Measurements from ENCODE around the gene FOXN3. TPM values are rescaled to one million over a fixed set of nuclear protein-coding genes. Genes with fewer than 3 reads are reported as not detected.
A peak's percentile ranks its signal among the peaks of the same experiment; 100 is the strongest.

The FOXN3 gene
- total RNA-seq, 2 experiments from 2014 or later, result 124 to 127 TPM

DNA sequence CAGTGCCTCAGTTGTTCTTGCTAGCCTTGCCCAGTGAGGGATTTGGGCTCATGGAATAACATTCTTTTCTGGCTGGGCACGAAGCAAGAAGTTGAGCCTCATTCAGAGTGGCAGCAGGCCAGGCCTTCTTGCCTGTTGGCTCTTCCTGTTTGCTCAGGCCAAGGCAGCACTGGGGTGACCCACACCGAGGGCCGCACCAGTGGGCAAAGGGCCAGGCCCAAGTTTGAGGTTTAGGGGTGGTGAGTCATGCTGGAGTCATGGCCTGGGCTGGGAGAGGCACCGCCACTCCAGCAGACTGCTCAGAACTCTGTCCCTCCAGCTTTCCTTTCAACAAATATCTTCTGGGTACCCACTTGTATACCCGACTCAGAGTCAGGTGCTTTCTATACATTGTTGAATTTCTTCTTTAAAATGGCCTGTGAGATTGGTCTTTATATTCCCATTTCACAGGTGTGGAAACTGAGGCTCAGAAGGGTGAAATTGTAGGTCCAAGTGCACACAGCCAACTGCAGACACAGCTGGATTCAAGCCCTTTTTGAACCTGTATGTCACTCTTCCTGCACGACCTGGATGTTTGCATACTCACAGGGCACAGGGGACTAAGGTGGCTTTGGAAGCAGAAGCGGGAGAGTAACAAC, 279.4 kb downstream of the FOXN3 start:
- H3K4me3 ChIP-seq (ENCODE audit: low read length), result no peak overlapping the region
- H3K27me3 ChIP-seq (ENCODE audit: control insufficient read depth in 1 of 2, insufficient read depth in 2 of 2, low read length in 2 of 2), result no peaks in the 10 kb centered on the region
- Mint-ChIP-seq H3K36me3 (ENCODE audit: low read depth) (peaks cover 6% of the 10 kb centered on the region), H3K27me3 (no peaks in the 10 kb centered on the region), H3K4me1 (ENCODE audit: low read depth) (no peaks in the 10 kb centered on the region), H3K27ac (no peak overlapping the region), H3K4me3 (no peak overlapping the region), H3K9me3 (peaks cover 11% of the 10 kb centered on the region)
- H3K36me3 ChIP-seq (ENCODE audit: insufficient read depth, low read length), result no peaks in the 10 kb centered on the region
- CTCF ChIA-PET, result no interaction called here
- H3K27ac ChIP-seq (ENCODE audit: low read depth in 1 of 2, low read length in 2 of 2), result no peak overlapping the region
- TF ChIP-seq, protein P1, sequence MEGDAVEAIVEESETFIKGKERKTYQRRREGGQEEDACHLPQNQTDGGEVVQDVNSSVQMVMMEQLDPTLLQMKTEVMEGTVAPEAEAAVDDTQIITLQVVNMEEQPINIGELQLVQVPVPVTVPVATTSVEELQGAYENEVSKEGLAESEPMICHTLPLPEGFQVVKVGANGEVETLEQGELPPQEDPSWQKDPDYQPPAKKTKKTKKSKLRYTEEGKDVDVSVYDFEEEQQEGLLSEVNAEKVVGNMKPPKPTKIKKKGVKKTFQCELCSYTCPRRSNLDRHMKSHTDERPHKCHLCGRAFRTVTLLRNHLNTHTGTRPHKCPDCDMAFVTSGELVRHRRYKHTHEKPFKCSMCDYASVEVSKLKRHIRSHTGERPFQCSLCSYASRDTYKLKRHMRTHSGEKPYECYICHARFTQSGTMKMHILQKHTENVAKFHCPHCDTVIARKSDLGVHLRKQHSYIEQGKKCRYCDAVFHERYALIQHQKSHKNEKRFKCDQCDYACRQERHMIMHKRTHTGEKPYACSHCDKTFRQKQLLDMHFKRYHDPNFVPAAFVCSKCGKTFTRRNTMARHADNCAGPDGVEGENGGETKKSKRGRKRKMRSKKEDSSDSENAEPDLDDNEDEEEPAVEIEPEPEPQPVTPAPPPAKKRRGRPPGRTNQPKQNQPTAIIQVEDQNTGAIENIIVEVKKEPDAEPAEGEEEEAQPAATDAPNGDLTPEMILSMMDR (IDR thresholded peaks at IDR 0.05), result no peak
- POLR2A ChIA-PET, result no interaction called here
- H3K4me1 ChIP-seq (ENCODE audit: insufficient read depth, low read length), result no peaks in the 10 kb centered on the region
- ATAC-seq (ENCODE audit: poor library complexity), result no peak
- DNase-seq, result peak in 2 of 14 experiments; percentile 16 to 33
- intact Hi-C loops (cut with DNase I, micrococcal nuclease), result no loop called here
- H3K9me3 ChIP-seq (ENCODE audit: control insufficient read depth in 1 of 2, insufficient read depth in 1 of 2, low read length in 2 of 2), result peaks cover 14 to 17% of the 10 kb centered on the region in 2 experiments

DNA sequence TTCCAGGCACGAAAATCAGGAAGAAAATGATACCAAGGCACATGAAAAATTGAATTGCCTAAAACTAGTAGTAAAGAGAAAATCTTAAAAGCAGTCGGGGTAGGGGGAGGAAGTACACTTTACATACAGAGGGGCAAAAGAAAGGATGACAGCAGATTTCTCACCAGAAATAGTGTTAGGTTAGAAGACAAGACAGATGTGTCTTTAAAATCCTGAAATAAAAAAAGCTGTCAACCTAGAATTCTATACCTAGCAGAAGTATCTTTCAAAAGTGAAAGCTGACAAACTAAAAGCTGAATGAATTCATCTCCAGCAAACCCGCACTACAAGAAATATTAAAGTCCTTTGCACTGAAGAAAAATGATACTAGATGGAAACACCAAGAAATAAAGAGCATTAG, 280.4 kb downstream of the FOXN3 start:
- Mint-ChIP-seq H3K27ac (no peak overlapping the region), H3K36me3 (ENCODE audit: low read depth) (peaks cover 6% of the 10 kb centered on the region), H3K27me3 (no peaks in the 10 kb centered on the region), H3K4me3 (no peak overlapping the region), H3K9me3 (peaks cover 11% of the 10 kb centered on the region), H3K4me1 (ENCODE audit: low read depth) (no peaks in the 10 kb centered on the region)
- intact Hi-C loops (cut with DNase I, micrococcal nuclease), result no loop called here
- ChIA-PET CTCF (no interaction called here), POLR2A (no interaction called here)
- Histone ChIP-seq H3K27me3 (ENCODE audit: control insufficient read depth in 1 of 2, insufficient read depth in 2 of 2, low read length in 2 of 2) (no peaks in the 10 kb centered on the region), H3K4me1 (ENCODE audit: insufficient read depth, low read length) (no peaks in the 10 kb centered on the region), H3K27ac (ENCODE audit: low read depth in 1 of 2, low read length in 2 of 2) (no peak overlapping the region), H3K9me3 (ENCODE audit: control insufficient read depth in 1 of 2, insufficient read depth in 1 of 2, low read length in 2 of 2) (peaks cover 14 to 17% of the 10 kb centered on the region in 2 experiments), H3K36me3 (ENCODE audit: insufficient read depth, low read length) (no peaks in the 10 kb centered on the region), H3K4me3 (ENCODE audit: low read length) (no peak overlapping the region)
- DNase-seq (no peak), ATAC-seq (ENCODE audit: poor library complexity) (no peak)
- TF ChIP-seq, protein P1 (IDR thresholded peaks at IDR 0.05), result no peak

DNA sequence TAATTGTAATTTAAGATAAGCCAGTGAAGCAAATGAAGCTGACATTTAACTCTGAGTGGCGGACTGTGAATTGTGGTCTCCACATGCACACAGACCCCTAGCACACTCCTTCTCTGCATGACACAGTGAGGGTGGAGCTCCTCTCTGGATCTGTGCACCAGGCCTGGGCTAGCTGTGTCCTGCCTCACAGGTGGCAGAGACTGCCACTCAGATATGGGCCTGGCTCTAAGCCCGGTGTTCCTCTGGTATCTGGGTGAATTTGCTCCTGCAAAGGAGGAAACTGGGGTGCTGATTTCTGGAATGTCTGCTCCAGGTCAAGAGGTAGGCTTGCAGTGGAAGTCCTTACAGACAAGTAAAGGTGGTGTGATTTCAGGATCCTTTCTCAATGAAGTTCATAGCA, 282.4 kb downstream of the FOXN3 start:
- Mint-ChIP-seq H3K27ac (no peak overlapping the region), H3K36me3 (ENCODE audit: low read depth) (peaks cover 6% of the 10 kb centered on the region), H3K27me3 (no peaks in the 10 kb centered on the region), H3K4me1 (ENCODE audit: low read depth) (no peaks in the 10 kb centered on the region), H3K4me3 (no peak overlapping the region), H3K9me3 (peaks cover 11% of the 10 kb centered on the region)
- ATAC-seq (ENCODE audit: poor library complexity), result no peak
- Histone ChIP-seq H3K4me1 (ENCODE audit: insufficient read depth, low read length) (no peaks in the 10 kb centered on the region), H3K4me3 (ENCODE audit: low read length) (no peak overlapping the region), H3K9me3 (ENCODE audit: control insufficient read depth in 1 of 2, insufficient read depth in 1 of 2, low read length in 2 of 2) (peaks cover 14 to 17% of the 10 kb centered on the region in 2 experiments), H3K36me3 (ENCODE audit: insufficient read depth, low read length) (no peaks in the 10 kb centered on the region), H3K27me3 (ENCODE audit: control insufficient read depth in 1 of 2, insufficient read depth in 2 of 2, low read length in 2 of 2) (no peaks in the 10 kb centered on the region), H3K27ac (ENCODE audit: low read depth in 1 of 2, low read length in 2 of 2) (no peak overlapping the region)
- intact Hi-C loops (cut with DNase I, micrococcal nuclease), result no loop called here
- TF ChIP-seq, protein P1 (IDR thresholded peaks at IDR 0.05), result no peak
- DNase-seq, result no peak
- CTCF ChIA-PET, result no interaction called here
- POLR2A ChIA-PET, result no interaction called here
